NCI-H1105 treated with DMSO at 0.1 percent for 48 hours (cell line): Measurements from ENCODE around the gene PPP1R26.
A peak's percentile ranks its signal among the peaks of the same experiment; 100 is the strongest.

Experiments
- DNase-seq: peaks from one replicate; lab custom pipeline; 2025; lab: John Stamatoyannopoulos, UW

Gene PPP1R26

GRCh38 chr9:135464181-135464580, 15.4 kb upstream of the PPP1R26 start:
- DNase-seq: no peak

- no peak for DNase-seq
These were observed 10.6 kb upstream of the PPP1R26 start for GRCh38 chr9:135468854-135469521.

- DNase-seq: no peak
These were observed 7.6 kb upstream of the PPP1R26 start for GRCh38 chr9:135471791-135472640.

DNA sequence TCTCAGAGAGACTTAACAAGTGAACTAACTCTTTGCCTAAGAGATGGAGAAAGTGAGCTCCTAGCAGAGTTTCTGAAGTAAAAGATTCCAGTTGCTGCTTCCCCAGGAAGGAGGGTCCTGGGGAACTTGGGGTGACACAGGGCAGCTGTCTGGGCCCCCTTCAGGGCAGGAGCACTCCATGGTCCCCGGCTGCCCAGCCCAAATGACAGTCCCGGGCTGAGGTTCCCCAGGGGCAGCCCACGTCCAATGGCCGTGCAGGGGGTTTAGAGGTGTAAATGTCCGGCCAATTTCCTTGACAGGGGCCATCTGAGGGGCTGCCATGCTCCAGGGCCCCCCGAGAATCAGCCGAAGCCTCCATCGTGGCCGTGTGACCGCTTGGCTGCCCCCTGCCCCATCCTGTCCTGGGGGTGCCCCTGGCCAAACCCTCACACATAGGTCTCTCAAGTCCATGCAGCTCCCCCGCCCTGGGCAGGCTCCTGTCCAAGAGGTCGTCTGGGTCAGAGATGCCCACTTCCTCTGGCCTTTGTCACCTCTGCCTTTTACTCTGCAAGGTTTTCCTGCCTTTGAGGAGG, 5.5 kb upstream of the PPP1R26 start:
- no peak for DNase-seq

DNA sequence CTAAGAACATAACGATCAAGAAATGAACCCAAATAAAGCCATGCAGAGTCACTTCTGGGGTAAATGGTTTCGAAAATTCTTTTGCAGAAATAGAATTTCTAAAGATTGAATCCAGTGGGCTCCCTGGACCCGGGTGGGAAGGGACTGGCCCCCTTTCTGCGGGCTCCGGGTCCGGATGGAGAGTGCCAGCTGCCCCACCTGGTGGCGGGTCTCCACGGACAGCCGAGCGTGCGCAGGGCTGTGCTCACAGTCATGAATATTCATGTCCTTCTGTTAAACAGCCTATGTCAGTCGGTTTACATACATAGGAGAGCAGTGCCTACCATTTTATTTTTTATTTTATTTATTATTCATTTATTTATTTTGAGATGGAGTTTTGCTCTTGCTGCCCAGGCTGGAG, 4.7 kb upstream of the PPP1R26 start:
- DNase-seq: no peak

DNA sequence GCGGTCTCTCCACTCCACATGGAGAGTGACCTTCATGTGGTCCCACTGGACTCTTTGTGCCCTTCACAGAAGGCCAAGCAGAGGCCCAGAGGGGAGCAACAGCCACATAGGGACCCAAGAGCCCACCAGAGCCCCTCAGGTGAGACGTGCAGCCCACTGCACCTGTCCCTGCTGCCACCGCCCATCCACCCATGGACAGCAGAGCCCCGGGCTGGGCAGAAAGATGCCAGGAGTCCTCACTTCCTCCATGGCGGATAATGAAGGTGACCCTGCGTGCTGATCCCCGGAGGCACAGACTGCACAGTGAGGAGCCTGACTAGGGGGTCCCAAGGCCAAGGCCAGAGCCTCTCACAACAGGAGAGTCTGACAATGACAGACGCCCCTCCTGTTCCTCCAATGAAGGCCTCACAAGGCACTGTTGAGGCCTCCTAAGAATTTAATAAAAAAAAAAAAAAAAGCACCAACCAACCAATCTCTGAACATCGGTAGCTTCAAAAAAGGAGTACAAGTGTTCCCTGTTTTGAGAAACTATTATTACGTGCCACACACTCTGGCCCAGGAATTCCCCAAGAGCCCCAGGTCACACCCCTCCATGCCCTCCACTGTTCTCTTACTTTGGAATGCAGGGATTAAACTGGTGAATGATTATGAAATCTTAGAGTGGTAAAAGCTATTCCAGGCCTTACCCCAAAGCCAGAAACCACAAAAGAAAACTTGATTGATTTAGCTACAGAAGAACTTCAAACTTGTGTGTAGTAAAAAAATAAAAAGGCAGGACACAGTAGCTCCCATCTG, 2.8 kb upstream of the PPP1R26 start:
- DNase-seq: no peak

GRCh38 chr9:135478191-135478590, 1.4 kb upstream of the PPP1R26 start:
- DNase-seq: no peak

DNA sequence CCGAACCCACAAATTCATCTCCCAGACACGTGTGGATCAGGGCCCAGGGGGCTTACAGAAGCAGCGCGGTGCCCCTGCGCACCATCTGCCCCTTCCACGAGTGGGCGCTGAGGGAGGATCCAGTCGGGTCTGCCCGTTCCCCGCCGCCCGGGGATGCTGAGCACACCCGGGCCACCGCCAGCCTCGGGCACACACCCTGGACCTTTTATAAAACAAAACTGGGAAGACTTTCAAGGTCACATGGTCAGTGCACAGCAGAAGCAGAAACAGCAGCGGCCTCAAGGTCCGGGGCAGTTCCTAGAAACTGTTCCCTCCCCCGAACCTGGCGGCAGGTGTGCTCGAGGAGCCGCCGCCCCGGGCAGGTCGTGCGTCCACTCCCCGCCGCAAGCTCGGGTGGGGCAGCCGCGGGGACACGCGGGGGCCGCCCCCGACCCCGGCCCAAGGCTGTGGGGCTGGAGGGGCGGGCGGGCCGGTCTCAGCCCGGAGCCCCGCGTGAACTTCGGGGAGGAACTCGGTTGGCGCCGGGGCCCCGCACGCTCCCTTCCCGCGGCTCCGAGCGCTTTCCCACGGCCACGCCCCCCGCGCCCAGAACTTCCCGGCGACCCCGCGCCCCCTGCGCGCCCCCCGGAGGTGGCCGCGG, 633 bp upstream of the PPP1R26 start:
- peak; percentile 30 for DNase-seq

DNA sequence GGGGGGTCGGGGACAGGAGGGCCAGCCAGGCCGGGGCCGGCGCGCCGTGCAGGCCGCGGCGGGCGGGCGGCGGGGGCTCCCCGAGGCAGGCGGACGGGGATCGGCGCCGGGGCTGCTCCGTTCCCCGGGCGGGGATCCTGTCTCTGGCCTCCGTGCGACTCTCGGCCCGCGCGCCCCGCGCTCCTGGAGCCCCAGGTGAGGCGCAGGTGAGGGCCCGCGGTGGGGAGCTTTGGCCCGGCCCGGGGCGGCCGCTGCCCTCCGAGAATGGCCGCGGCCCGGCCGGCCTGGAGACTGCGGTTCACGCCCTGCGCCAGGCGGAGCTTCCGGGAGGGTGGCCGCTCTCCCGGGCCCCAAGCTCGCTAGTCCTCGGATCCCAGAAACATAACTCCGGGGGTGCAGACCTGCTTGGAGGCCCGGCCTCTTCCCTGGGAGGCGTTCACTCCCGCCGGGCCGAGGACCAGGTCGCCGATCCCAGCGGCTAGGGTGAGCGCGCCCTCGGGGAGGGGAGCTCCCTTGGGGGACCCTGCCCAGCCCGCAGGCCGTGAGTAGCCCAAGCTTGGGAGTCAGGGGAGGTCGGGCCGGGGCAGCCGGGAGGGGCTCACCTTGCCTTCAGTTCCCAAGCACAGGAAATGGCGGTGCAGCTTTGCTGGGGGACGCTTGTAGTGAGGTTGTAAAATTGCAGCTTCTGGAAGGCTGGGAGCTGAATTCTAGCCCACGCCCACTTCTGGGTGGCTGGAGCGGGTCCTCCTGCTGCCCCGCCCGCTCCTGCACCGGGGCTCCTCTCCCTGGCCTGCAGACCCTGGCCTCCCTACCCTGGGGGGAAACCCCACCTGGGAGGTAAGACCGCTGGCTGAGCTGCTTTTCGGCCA, 723 bp downstream of the PPP1R26 start:
- DNase-seq: peak; percentile 21

GRCh38 chr9:135480940-135481310, 1.3 kb downstream of the PPP1R26 start:
- DNase-seq: no peak

DNA sequence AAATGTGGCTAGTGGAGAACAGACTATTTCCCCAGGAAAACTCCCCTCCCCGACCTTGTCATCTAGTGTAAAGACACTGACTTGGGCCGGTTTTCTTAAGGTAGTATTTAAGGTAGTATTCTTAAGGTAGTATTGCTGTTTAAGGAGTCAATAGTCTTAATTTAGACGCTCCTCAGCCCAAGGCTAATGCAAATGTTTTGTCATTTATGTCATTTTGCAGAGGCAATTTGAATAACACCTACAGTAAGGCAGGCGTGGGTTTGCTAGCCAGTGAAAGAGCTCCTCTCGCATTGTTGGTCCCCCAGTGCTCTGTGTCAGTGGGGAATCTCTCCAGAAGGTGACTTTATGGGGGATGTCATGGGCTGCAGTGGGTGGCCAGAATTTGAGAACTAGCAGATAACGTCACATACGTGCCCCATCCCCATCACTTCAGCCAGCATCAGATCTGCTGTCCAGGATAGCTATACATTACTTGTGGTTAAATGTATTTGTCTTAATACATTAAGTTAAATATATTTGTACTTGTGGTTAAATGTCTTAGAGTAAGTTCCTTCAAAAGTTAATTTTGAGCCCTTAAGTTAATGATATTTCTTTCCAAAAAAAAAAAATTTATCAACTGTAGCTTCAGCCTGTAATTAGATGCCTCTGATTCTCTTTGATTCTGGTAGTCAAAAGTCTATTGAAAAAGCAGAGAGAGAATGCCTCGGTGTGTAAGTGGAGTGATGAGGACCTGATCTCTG, 2.6 kb downstream of the PPP1R26 start:
- DNase-seq: no peak

GRCh38 chr9:135484460-135485277, 5.1 kb downstream of the PPP1R26 start:
- no peak for DNase-seq

DNA sequence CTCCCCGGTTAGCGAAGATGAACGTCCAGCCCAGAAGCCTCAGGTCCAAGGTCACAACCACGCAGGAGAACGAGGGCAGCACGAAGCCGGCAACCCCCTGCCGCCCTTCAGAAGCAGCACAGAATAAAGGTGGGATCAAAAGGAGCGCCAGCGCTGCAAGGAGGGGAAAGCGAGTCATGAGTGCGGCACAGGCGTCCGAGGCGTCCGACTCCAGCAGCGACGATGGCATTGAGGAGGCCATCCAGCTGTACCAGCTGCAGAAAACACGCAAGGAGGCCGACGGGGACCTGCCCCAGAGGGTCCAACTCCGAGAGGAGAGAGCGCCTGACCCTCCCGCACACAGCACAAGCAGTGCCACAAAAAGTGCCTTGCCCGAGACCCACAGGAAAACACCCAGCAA, 5.8 kb downstream of the PPP1R26 start:
- DNase-seq: no peak

GRCh38 chr9:135485832-135486231, 6.2 kb downstream of the PPP1R26 start:
- no peak for DNase-seq

GRCh38 chr9:135486267-135487065, 6.9 kb downstream of the PPP1R26 start:
- no peak for DNase-seq

- DNase-seq: no peak
These were observed 7.9 kb downstream of the PPP1R26 start for GRCh38 chr9:135487281-135488012.

DNA sequence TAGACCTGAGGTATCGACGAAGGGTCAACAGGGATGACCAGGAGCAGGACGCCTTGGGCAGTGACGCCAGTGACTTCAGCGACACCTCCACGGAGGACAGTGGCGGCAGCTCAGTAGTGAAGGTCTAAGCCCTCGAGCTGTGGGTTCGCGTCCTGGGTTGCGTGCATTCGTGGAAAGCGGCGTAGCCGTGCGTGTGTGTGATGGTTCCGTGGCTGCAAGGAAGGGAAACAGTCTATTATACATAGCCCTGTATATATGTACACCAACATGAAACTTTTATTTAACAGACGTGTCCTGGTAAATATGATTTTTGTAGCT, 8.4 kb downstream of the PPP1R26 start:
- no peak for DNase-seq

- DNase-seq: no peak
These were observed 8.9 kb downstream of the PPP1R26 start for GRCh38 chr9:135488527-135488926.
